ENCODE data around the gene DLX4.

The DLX4 gene

GRCh38 chr17:49944273-49944870 is 24.6 kb upstream of the DLX4 start:
- no peak overlapping the region for H3K4me3 ChIP-seq (replicated peaks; ENCODE audit: low read depth, low read length)
- no peak for TF ChIP-seq CTCF (IDR thresholded peaks at IDR 0.05; ENCODE audit: low read depth, low read length, missing control alignments)
- no peak for DNase-seq (ENCODE audit: extremely low read depth, low read depth)

GRCh38 chr17:49946208-49946607 is 22.8 kb upstream of the DLX4 start:
- no peak for TF ChIP-seq CTCF (IDR thresholded peaks at IDR 0.05; ENCODE audit: low read depth, low read length, missing control alignments)
- no peak overlapping the region for H3K4me3 ChIP-seq (replicated peaks; ENCODE audit: low read depth, low read length)
- no peak for DNase-seq (ENCODE audit: extremely low read depth, low read depth)

- no peak for DNase-seq (ENCODE audit: extremely low read depth, low read depth)
- TF ChIP-seq CTCF (IDR thresholded peaks at IDR 0.05; ENCODE audit: low read depth, low read length, missing control alignments) = no peak
- no peak overlapping the region for H3K4me3 ChIP-seq (replicated peaks; ENCODE audit: low read depth, low read length)
Measured at GRCh38 chr17:49946964-49947584, 21.9 kb upstream of the DLX4 start.

DNA sequence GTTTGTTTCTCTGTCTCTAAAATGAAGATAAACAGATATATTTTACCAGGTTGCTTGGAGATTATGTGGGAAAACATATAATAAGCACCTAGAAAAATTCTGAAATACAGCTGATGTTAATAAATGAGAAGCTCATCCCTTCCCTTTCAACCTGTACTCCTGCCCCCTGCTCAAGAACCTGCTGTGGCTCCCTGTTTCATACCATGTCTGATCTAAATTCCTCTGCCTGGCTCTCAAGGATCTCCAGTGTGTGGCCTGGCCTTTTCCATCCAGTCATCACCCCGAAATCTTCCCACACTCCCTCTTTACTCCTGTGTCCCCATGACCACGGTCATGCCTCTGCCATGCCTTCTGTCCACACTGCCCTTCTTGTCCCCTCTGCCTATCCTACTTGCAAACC is 19.4 kb upstream of the DLX4 start:
- no peak overlapping the region for H3K4me3 ChIP-seq (replicated peaks; ENCODE audit: low read depth, low read length)
- no peak for DNase-seq (ENCODE audit: extremely low read depth, low read depth)
- TF ChIP-seq CTCF (IDR thresholded peaks at IDR 0.05; ENCODE audit: low read depth, low read length, missing control alignments) = no peak

DNA sequence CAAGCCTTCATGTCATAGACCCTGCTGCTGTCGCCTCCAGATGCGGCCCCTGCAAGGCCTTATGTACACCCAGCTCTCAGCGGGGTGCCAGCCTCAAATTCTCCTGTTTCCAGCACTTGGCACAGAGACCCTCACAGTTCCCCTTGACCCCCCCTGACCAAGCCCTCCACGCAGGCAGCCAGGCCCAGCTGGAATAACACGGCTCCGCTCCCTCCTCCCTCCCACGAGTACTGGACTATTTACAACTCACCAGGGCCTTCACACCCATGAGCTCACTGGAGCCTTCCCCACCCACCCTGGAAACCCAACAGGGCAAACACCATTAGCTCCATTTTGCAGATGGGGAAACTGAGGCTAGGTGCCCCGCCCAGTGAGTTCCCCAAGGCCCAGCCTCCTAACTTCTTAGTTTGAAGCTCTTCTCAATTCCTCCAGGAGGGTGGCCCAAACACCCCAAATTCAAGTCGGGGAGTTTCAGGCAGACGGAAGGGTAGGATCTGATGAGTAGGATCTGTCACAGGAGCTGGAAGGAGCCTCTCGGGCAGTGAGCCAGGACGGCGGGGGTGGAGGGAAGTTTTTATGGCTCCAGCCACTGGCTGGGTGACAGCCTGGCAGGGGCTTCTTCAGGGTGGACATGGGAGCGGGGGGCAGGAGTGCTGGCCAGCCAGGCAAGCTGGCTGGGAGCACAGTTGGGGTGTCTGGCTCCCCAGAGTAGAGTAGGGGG is 17.5 kb upstream of the DLX4 start:
- no peak for DNase-seq (ENCODE audit: extremely low read depth, low read depth)

More for the DNA sequence above, 17.5 kb upstream of the DLX4 start:
- no peak overlapping the region for H3K4me3 ChIP-seq (replicated peaks; ENCODE audit: low read depth, low read length)
- no peak for TF ChIP-seq CTCF (IDR thresholded peaks at IDR 0.05; ENCODE audit: low read depth, low read length, missing control alignments)
